ENCODE results near the gene C9orf43. TPM values are rescaled to one million over a fixed set of nuclear protein-coding genes. Genes with fewer than 3 reads are reported as not detected.
A peak's percentile ranks its signal among the peaks of the same experiment; 100 is the strongest.

Gene C9orf43
- total RNA-seq, 6 experiments from 2014 or later, result 0.40 to 1.0 (median 0.50) TPM

DNA sequence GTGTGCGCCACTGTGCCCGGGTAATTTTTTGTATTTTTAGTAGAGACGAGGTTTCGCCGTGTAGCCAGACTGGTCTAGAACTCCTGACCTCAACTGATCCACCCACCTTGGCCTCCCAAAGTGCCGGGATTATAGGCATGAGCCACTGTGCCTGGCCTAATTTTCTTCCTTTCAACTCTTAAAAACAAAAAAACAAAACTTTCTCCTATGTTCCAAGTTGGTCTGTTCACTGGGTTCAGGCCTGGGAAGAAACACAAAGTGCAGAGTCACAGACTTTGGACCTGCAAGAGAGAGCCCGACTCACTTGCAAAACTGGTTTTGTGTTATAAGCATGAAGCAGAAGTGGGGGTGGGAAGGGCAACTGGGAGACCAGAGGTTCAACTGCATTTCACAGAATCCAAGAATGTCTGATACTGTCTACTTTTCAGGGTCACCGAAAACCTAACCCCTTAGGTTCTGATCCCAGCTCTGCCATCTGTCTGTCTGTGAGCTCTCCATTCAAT, 28.6 kb upstream of the C9orf43 start:
- Histone ChIP-seq H3K27ac (peak overlapping the region in 2 of 3 donors; percentile 37 to 76), H3K4me3 (no peak overlapping the region), H3K4me1 (peaks cover 0 to 66% (median 22%) of the 10 kb centered on the region in 4 donors), H3K36me3 (peaks cover 0 to 2% (median 0%) of the 10 kb centered on the region in 4 donors), H3K27me3 (no peaks in the 10 kb centered on the region), H3K9me3 (no peaks in the 10 kb centered on the region)
- 37% methylated on average over 6 of the region's 8 CpGs for WGBS (ENCODE audit: insufficient coverage, low coverage, low lambda C conversion rate, missing lambda C conversion rate)
- DNase-seq (peak in 2 of 3 donors; percentile 69 to 88), ATAC-seq (peak; percentile 67 to 80 (median 75))
- intact Hi-C loops (cut with DNase I), result no loop called here
- no peak for TF ChIP-seq POLR2A (IDR thresholded peaks at IDR 0.05)
- TF ChIP-seq, protein P1, sequence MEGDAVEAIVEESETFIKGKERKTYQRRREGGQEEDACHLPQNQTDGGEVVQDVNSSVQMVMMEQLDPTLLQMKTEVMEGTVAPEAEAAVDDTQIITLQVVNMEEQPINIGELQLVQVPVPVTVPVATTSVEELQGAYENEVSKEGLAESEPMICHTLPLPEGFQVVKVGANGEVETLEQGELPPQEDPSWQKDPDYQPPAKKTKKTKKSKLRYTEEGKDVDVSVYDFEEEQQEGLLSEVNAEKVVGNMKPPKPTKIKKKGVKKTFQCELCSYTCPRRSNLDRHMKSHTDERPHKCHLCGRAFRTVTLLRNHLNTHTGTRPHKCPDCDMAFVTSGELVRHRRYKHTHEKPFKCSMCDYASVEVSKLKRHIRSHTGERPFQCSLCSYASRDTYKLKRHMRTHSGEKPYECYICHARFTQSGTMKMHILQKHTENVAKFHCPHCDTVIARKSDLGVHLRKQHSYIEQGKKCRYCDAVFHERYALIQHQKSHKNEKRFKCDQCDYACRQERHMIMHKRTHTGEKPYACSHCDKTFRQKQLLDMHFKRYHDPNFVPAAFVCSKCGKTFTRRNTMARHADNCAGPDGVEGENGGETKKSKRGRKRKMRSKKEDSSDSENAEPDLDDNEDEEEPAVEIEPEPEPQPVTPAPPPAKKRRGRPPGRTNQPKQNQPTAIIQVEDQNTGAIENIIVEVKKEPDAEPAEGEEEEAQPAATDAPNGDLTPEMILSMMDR (IDR thresholded peaks at IDR 0.05), result no peak

DNA sequence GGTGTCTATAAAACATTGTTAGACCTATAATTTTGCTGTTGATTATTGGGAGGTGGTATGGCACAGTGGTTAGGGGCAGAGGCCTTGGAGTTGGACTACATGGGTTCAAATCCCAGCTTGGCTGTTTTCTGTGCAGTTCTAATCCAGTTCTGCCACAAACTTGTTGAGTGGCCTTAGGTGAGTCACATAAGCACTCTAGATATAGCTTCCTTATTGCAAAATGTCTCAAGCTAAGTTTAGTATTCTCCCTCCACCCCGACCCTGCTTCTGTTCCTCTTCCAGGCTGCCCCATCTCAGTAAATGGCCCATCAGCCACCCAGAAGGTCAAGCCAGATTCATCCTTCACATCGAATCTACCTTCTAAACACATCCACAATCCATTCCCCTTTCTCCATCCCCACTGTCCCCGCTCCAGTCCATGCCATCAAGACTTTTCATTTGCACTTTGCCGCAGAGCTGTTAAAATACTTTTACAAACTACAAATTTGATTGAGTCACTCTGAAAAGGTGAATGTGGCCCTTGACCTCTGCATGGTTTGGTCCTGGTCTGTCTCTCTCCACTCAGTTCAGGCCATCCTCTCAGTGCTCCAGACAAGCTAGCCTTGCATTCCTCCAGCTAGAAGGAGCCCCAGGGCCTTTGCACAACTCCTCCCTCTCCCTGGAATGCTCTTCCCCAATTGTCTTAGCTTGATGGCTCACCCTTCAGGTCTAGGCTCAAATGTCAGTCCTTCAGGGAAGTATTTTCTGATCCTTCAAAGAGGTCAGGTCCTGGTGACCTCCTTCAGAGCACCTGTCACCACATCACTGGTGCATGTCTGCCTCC, 23.8 kb upstream of the C9orf43 start:
- peaks cover 0 to 68% (median 26%) of the 10 kb centered on the region in 4 donors for H3K4me1 ChIP-seq
- H3K27me3 ChIP-seq, result no peaks in the 10 kb centered on the region
- ATAC-seq, result peak in 1 of 4 donors; percentile 10
- intact Hi-C loops (cut with DNase I), result no loop called here
- no peaks in the 10 kb centered on the region for H3K9me3 ChIP-seq
- TF ChIP-seq, protein P1 (IDR thresholded peaks at IDR 0.05), result no peak
- no peak for TF ChIP-seq POLR2A (IDR thresholded peaks at IDR 0.05)
- DNase-seq, result no peak
- peak overlapping the region in 2 of 3 donors; percentile 2 to 7 for H3K4me3 ChIP-seq
- peaks cover 0 to 28% (median 13%) of the 10 kb centered on the region in 4 donors for H3K36me3 ChIP-seq
- peak overlapping the region in 2 of 3 donors; percentile 61 to 62 for H3K27ac ChIP-seq
- WGBS (ENCODE audit: insufficient coverage, low coverage, low lambda C conversion rate, missing lambda C conversion rate), result 51% methylated on average over 4 of the region's 4 CpGs

DNA sequence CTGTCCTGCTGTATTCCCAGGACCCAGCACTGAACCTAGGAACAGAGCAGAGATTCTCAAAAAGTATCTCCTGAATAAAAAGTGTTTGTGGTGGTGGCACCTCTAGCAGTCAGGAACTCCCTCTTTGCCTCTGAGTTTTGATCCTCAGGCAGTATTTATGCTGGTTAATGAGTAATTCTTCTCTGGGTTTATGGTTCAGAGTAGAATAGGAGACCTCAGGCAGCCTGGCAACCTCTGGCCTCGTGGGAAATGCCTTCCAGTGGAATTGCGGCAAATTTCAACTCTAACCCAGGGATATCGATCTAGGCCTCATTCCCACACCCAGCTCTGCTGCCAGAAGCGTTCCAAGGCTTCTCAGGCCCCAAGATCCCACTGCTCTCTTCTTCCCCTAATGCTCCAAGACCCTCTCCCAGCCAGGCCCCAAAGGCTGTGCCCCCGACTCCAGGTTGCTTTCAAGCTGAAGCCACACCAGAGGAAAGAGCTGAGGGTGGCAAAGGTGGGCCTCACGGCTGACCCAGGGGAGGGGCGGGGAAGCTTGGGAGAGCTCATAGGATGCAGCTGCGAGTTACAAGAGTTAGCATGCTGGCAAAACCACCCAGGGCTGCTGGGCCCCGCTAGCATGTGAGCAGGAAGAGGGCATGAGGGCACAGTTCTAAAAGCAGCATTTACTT, 22.9 kb upstream of the C9orf43 start:
- H3K27ac ChIP-seq, result peak overlapping the region in 2 of 3 donors; percentile 61 to 62
- peak overlapping the region in 2 of 3 donors; percentile 6 to 7 for H3K4me3 ChIP-seq
- DNase-seq (peak; percentile 74 to 90 (median 84)), ATAC-seq (peak; percentile 79 to 83 (median 80))
- intact Hi-C loops (cut with DNase I), result no loop called here
- peaks cover 0 to 59% (median 23%) of the 10 kb centered on the region in 4 donors for H3K4me1 ChIP-seq
- TF ChIP-seq, protein P1 (IDR thresholded peaks at IDR 0.05), result no peak
- no peak for TF ChIP-seq POLR2A (IDR thresholded peaks at IDR 0.05)
- 33% methylated on average over 7 of the region's 9 CpGs for WGBS (ENCODE audit: insufficient coverage, low coverage, low lambda C conversion rate, missing lambda C conversion rate)
- H3K27me3 ChIP-seq, result no peaks in the 10 kb centered on the region
- H3K9me3 ChIP-seq, result no peaks in the 10 kb centered on the region
- peaks cover 0 to 32% (median 16%) of the 10 kb centered on the region in 4 donors for H3K36me3 ChIP-seq

DNA sequence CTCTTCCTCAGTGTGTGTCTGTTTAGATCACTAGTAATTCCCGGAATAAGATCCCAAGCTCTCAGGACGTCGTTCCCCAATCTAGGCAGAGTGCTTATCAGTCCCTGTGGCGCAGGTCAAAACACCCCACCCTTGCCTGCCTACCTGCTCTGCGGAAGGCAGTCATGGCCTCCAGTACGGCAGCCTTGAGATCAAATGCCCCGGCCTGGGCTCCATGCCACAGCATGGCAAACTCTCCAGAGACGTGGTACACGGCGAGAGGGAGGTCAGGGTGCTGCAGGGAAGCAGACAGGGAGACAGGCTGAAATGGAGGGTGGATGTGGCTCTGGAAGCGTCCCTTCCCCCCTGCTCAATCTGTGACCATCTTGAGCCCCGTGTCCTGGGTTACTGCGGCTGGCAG, 21.7 kb upstream of the C9orf43 start:
- peaks cover 0 to 32% (median 16%) of the 10 kb centered on the region in 4 donors for H3K36me3 ChIP-seq
- DNase-seq, result peak; percentile 82 to 92 (median 90)
- H3K4me3 ChIP-seq, result no peak overlapping the region
- 23% methylated on average over 12 of the region's 13 CpGs for WGBS (ENCODE audit: insufficient coverage, low coverage, low lambda C conversion rate, missing lambda C conversion rate)
- intact Hi-C loops (cut with DNase I), result no loop called here
- peaks cover 0 to 58% (median 22%) of the 10 kb centered on the region in 4 donors for H3K4me1 ChIP-seq
- H3K27me3 ChIP-seq, result no peaks in the 10 kb centered on the region
- no peaks in the 10 kb centered on the region for H3K9me3 ChIP-seq
- ATAC-seq, result peak; percentile 71 to 78 (median 74)
- H3K27ac ChIP-seq, result peak overlapping the region in 2 of 3 donors; percentile 7 to 61
- TF ChIP-seq, protein P1 (IDR thresholded peaks at IDR 0.05), result no peak
- no peak for TF ChIP-seq POLR2A (IDR thresholded peaks at IDR 0.05)
